Epithelial cell of prostate (primary cell): ENCODE measurements around the gene ZNF532.
"Not testable (repeated sequence)": the region's sequence is repeated elsewhere in the genome, so short reads cannot be mapped to it uniquely, and the experiment has no call there.

Experiments
- DNase-seq: peaks from one replicate; pipeline ENCODE4 v3.0.0-alpha.2; 2011; ENCODE audit warnings: low read depth, low spot score
- H3K27ac ChIP-seq: fragments of 450-650 bp; 2 replicates; pipeline ENCODE4 v1.5.1; 2017; ENCODE audit warnings: mild to moderate bottlenecking

Gene ZNF532

DNA sequence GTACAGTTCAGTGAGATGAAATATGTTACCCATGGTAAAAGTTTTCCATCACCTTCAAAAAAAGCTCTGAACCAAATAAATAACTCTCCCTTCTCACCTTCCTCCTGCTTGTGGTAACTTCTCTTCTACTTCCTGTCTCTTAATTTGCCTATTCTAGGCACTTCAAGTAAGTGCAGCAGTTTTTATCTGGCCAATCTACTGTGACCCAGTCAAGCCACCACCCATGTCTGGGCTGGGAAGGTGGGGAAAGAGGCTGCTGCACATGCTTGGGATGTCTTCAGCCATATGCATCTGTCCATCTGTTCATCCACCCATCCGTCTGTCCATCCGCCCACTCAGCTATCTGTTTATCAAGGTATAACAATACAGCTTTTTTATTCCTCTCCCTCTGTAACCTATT is 31.6 kb downstream of the ZNF532 start:
- DNase-seq: no peak
- no peak overlapping the region for H3K27ac ChIP-seq

DNA sequence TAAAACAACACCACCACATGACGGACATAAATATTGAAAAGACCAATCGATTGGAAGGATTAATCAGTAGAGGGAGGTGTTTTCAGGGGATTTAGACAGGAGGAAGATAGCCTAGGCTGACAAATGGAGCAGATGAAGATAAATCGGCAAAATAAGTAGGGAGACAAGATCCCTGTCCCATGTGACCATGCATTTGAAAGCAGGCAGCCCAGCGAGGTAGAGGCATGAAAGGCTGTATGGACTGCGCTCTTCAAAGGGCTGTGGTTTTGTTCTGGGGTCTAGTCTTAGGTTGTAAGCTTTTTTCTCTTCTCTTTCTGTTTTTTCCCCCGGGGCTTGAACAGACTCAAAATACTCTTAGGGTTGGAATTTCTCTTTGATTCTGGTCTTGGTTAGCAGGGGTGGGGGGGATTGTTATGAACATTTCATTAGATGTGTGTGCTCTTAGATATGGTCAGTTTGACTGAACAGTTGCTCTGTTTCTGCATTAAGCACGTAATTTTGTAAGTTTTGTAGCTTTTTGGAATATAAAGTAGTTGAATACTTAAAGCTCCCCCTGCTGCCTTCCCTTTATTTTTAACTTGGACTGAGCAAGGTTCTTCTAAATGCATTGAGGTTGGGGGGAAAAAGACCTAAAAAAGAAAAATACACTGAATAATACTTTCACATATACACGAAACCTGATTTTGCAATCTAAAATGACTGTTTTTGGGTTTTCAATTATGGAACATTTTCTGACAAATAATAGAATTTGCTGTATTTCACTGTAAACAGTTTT is 32.2 kb downstream of the ZNF532 start:
- no peak for DNase-seq
- H3K27ac ChIP-seq: no peak overlapping the region

DNA sequence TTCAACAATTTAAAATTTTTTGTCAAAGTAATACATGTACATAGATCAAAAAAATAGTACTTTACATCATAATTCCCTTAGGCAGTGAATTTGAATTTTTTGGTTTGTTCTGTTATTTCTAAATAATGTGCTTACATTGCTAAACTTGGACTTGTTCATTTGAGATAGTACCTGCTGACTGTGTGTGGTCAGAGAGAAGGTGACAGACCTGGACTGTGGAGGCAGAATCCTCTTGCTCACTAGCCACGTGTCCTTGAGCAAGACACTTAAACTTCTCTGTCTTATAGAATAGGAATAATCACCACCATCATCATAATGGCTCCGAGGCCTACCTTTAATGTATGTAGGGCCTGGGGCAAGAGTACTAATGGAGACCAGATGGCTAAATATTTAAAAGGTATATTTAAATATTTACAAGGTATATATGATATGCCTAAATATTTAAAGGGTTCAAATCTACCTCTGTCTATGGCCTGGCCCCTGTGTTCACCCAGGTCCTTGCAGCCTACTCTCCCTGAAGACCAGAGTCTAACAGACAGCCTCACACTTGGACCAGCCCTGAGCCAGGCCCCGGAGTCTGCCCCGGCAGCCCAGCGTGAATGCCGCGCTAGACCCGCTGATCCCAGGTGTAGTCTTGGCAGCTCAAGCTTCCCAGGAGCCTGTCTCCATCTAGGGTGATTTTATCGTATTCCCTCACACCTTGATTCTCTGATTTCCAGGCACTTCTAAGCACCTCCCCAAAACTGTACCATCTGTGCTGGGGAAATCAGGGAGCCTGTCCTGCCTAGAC is 33.5 kb downstream of the ZNF532 start:
- DNase-seq: no peak
- no peak overlapping the region for H3K27ac ChIP-seq

GRCh38 chr18:58900015-58900649 is 35.5 kb downstream of the ZNF532 start:
- H3K27ac ChIP-seq: no peak overlapping the region
- no peak for DNase-seq

DNA sequence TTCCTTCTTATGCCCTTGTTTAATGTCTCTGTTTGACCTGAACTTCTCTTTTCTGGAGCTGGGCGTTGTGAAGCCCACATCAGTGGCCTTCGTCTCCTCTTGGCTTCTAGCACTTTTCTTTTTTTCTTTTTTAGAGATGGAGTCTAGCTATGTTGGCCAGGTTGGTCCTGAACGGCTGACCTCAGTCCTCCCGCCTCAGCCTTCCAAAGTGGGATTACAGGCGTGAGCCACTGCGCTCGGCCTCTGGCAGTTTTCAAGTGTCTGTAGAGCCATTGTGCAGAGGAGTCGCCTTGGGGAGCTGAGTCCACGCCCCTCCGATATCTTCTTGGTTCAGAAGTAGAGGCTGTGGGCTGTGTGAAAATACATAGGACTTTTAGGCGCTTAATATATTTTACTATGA is 36.5 kb downstream of the ZNF532 start:
- no peak overlapping the region for H3K27ac ChIP-seq
- no peak for DNase-seq

DNA sequence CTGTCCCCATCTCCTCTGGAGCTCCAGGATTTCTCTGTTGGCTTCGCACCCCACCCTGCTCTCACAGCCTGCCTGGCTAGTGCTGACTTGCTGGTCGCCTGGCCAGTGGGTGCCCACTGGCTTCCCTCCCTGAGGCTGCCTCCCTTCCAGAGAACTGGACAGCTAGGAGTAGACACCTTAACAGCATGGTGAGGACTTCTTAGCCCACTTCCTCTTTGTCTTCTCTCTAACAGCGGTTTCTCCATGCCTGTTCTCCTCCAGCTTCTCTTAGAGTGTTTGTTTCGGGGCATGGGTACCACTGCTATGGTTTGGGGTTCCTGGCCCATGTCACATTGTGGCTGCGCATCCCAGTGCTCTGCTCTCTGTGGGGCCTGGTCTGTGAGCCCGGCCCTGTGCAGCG is 37.1 kb downstream of the ZNF532 start:
- DNase-seq: no peak
- no peak overlapping the region for H3K27ac ChIP-seq

- no peak overlapping the region for H3K27ac ChIP-seq
- no peak for DNase-seq
Measured at GRCh38 chr18:58902961-58903360, 38.3 kb downstream of the ZNF532 start.

- no peak for DNase-seq
- H3K27ac ChIP-seq: no peak overlapping the region
Measured at GRCh38 chr18:58903533-58903932, 38.9 kb downstream of the ZNF532 start.

DNA sequence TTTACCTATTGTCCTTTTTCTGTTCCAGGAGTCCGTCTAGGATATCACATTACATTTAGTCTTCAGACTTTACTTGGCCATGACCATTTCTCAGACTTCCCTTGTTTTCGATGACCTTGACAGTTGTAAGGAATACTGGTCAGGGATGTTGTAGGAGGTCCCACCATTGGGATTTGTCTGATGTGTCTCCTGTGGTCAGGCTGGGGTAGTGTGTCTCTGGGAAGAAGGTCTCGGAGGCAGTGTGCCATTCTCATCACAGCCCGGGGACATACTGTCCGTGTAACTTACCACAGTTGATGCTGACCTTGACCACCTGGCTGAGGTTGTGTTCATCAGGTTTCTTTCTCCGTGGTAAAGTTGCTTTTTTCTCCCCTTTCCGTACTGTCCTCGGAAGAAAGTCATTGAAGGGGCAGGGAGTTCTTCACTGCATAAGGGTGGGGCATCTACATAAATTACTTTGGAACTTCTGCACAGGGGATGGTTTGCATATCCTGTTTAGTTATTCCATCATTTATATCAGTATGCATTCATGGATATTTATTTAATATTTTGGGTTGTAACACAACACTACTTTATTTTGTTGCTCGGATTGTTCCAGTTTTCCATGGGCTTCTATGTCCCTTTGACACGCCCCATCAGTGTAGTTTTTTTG is 41.2 kb downstream of the ZNF532 start:
- no peak overlapping the region for H3K27ac ChIP-seq
- DNase-seq: no peak

DNA sequence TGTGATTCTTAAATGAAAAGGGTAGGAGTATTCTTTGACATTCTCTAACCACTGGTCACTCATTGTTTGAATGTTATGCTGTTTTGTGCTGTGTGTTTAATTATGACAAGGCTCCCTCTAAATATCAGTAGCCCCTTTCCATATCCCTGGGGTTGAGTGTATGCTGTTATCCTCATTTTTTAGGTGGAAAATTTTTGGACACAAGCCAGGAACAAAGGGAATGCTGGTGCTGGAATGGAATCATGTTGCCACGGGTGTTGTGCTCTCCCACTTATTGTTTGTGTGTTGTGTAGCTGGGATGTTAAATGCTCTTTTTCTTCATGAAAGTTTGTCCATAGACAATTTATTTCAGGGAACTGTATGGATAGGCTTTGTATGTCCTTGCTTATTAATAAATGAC is 43.3 kb downstream of the ZNF532 start:
- no peak for DNase-seq
- H3K27ac ChIP-seq: no peak overlapping the region

- H3K27ac ChIP-seq: no peak overlapping the region
- no peak for DNase-seq
Measured at GRCh38 chr18:58909521-58909920, 44.8 kb downstream of the ZNF532 start.

DNA sequence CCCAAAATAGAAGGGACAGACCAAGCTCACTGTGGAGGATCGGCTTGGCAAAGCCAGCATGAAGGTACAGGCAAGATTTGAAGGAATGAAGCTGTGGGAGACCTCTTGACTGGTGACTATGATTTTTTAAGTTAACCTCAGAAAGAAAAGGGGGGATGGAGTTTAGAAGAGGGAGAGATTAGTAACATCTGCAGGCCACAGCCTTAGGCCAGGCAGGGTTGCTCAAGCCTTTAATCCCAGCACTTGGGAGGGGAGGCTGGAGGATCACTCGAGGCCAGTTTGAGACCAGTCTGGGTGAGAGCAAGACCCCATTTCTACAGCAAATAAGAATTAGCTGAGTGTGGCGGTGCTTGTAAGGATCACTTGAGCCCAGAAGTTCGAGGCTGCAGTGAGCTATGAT is 46.6 kb downstream of the ZNF532 start:
- DNase-seq: no peak
- no peak overlapping the region for H3K27ac ChIP-seq

DNA sequence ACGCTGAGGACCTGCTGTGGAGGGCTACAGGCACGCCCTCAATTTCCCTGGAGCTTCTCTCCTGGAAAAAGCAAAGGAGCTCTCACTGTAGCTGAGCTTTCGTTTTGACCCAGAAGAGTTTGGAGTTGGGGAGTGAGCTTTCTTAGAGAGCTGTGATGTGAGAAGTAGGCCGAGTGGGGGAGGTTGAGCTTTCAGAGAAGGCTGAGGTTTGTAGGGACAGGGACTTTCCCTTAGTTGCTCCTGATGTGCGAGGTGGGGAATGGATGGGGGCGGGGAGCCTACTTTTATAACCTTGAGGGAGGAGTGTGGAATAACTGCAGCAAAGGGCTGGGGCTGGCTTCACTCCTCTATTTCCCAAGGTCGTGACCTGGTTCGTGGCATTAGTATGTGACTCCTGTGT is 47.1 kb downstream of the ZNF532 start:
- no peak for DNase-seq
- no peak overlapping the region for H3K27ac ChIP-seq

DNA sequence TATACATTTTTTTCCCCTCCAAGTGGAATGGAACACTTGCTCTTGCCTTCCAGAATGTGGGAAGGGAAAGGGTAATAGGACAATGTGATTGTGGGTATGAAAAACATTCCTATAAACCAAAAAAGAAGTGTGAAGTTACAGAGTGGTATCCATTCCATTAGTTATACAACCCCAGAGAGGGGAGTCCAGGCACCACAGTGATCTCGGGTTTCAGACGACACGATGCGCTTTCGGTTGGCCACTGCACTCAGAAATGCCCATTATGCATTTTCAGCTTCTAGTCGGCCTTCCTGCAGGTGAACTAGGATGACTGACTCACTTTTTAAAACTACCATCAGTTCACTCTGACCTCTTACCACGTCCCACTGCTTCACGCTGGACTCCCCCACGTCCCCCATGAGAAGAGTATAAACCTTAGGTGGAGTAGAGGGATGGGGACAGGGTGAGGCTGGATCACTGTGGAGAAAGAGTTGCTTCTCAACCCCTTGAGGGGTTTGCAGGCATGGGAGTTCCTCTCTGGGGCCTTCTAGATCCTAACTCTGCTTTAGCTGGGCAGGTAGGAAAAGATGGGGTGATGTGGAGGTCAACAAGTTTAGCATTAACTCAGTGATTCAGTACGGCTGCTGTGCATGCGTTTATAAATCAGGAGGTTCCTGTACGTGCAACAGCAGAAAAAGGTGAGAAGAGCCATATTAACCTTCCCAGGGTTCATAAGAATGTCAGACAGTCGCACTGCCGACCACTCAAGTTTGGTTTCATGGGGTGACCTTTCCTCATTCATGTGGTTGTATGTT is 50.5 kb downstream of the ZNF532 start:
- H3K27ac ChIP-seq: no peak overlapping the region
- DNase-seq: no peak

GRCh38 chr18:58915995-58916394 is 51.3 kb downstream of the ZNF532 start:
- no peak for DNase-seq
- no peak overlapping the region for H3K27ac ChIP-seq

GRCh38 chr18:58919934-58920333 is 55.3 kb downstream of the ZNF532 start:
- H3K27ac ChIP-seq, DNase-seq: not testable (repeated sequence)

DNA sequence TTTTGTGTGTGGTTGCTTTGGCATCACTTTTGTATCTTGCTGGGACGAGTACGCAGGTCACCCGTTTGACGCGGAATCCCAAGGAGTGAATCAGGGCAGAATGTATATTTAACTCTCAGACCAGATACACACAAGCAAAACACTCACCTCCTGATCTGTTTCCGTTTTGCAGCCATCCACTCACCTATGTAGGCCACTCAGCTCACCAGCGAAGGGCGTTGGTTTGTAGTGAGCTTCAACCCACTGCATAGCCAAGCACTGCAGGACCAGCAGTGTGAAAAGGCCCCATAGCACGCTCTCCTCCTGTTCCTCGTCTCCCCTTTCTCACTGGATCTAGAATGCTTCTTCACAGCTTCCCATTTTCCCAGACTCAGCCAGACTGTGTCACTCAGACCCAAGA is 58.3 kb downstream of the ZNF532 start:
- H3K27ac ChIP-seq: no peak overlapping the region
- no peak for DNase-seq

DNA sequence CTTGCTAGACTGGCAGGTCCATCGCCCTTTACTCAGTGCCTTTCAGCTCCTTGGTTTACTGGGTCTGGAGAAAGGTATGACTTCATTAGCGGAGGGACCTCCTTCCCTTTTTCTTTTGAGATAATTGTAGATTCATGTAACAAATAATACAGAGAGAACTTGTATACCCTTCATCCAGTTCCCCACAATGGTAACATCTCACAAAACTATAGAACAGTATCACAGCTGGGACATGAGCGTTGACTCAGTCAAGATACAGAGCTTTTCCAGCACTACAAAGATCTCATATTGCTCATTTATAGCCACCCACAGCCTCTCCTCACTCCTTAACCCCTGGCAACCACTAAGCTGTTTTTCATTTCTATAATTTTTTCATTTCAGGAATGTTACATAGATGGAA is 59.8 kb downstream of the ZNF532 start:
- DNase-seq: no peak
- H3K27ac ChIP-seq: no peak overlapping the region

DNA sequence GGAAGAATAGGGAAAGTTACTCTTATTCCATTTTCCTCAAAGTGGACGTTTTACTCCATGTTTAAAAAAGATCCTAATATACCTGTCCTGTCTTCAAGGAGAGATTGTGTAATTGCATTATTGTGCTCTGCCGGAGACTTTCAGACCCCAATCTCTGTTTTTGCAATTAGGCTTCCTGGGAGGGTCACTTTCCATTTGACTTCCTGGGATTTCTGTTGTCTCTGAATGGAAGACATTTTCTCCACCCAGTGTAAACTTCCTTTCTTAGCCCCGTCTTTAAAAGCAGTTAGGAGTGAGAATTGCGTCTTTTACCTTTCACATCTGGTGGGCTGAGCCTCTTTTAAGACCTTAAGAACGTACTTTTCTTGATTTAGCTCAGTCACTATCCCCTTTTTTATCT is 63.0 kb downstream of the ZNF532 start:
- no peak overlapping the region for H3K27ac ChIP-seq
- DNase-seq: no peak

DNA sequence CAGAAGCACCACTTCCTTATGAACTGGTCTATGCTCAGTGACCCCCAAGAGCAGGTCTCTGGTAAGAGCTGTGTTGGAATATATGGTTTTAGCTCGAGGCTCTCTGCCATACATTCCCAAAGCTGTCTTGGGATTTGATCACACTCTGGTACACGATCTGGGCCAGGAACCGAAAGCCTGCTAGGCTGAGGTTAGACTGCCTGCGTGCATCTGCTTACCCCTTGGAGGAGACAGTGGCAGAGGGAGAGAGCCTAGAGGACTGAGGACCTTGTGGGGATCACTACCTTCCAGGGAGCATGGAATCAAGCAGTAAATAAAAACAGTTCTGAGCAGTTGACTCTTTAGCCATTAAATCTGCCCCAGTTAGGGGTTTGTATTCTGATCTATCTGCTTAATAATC is 63.7 kb downstream of the ZNF532 start:
- H3K27ac ChIP-seq: no peak overlapping the region
- DNase-seq: no peak
